SK-N-SH (cell line): ENCODE measurements around the gene SPSB1. TPM values are rescaled to one million over a fixed set of nuclear protein-coding genes. Genes with fewer than 3 reads are reported as not detected.

ENCODE experiments used
- CTCF ChIA-PET: fragments of 300-600, 350-600 bp; formaldehyde crosslinking; extraction: SDS; loops from one replicate; lab custom pipeline; 2021; lab: Yijun Ruan, JAX
- POLR2A ChIA-PET: fragments of 350-600 bp; sonication (Branson Sonifier 250); formaldehyde crosslinking; extraction: SDS; loops from one replicate; lab custom pipeline; 2020; ENCODE audit warnings: antibody characterized with exemption, inconsistent platforms; lab: Yijun Ruan, JAX
- DNase-seq: peaks from one replicate; pipeline ENCODE4 v3.0.0; 2012
- H2AFZ ChIP-seq: fragments of 200-600 bp; sonication (generic); 2 replicates; pipeline ENCODE4 v1.8.1; 2016; ENCODE audit warnings: antibody characterized with exemption, mild to moderate bottlenecking, low read depth
- H3F3A ChIP-seq: fragments of 200-600 bp; sonication (generic); replicated peaks from 2 replicates; pipeline ENCODE3; 2016; ENCODE audit warnings: antibody characterized with exemption, mild to moderate bottlenecking; ENCODE audit not compliant: insufficient read depth
- H3K27ac ChIP-seq, 2 experiments: fragments of 200-500 bp in 1 of 2; fragments of 200-600 bp in 1 of 2; sonication (Bioruptor generic) in 1 of 2; sonication (generic), shearing (Covaris generic) in 1 of 2; 2 replicates each; pipeline versions ENCODE4 v1.5.1 to v1.6.1; 2014 to 2016; ENCODE audit warnings: low read depth in 2 of 2, inconsistent platforms in 1 of 2, low read length in 1 of 2, mild to moderate bottlenecking in 1 of 2, mixed read lengths in 1 of 2
- H3K27me3 ChIP-seq: fragments of 200-600 bp; sonication (generic), shearing (Covaris generic); 2 replicates; pipeline ENCODE4 v1.6.1; 2016; ENCODE audit warnings: mixed run types; ENCODE audit not compliant: insufficient read depth
- H3K36me3 ChIP-seq, 2 experiments: fragments of 200-500 bp in 1 of 2; fragments of 200-600 bp in 1 of 2; sonication (Bioruptor generic) in 1 of 2; sonication (generic) in 1 of 2; replicated peaks in 1 of 2; 2 replicates each; pipeline versions ENCODE3 to v1.5.1; 2014 to 2016; ENCODE audit warnings: low read length in 1 of 2, mild to moderate bottlenecking in 1 of 2; ENCODE audit not compliant: insufficient read depth in 2 of 2, control insufficient read depth in 1 of 2
- H3K4me1 ChIP-seq, 2 experiments: fragments of 200-500 bp in 1 of 2; fragments of 200-600 bp in 1 of 2; sonication (Bioruptor generic) in 1 of 2; sonication (generic), shearing (Covaris generic) in 1 of 2; 2 replicates each; pipeline versions ENCODE4 v1.5.1 to v1.6.1; 2014 to 2016; ENCODE audit warnings: low read depth in 1 of 2, low read length in 1 of 2, mixed run types in 1 of 2; ENCODE audit not compliant: insufficient read depth in 2 of 2, control insufficient read depth in 1 of 2
- H3K4me2 ChIP-seq: fragments of 200-600 bp; sonication (generic), shearing (Covaris generic); 2 replicates; pipeline ENCODE4 v1.6.1; 2017; ENCODE audit warnings: mixed run types
- H3K4me3 ChIP-seq, 2 experiments: fragments of 200-500 bp in 1 of 2; fragments of 200-600 bp in 1 of 2; sonication (Bioruptor generic) in 1 of 2; sonication (generic), shearing (Covaris generic) in 1 of 2; 2 replicates each; pipeline versions ENCODE4 v1.5.1 to v1.8.1; 2014 to 2016; ENCODE audit warnings: low read depth in 2 of 2, inconsistent platforms in 1 of 2, low read length in 1 of 2, mild to moderate bottlenecking in 1 of 2, mixed read lengths in 1 of 2, moderate library complexity in 1 of 2
- H3K79me2 ChIP-seq: fragments of 200-600 bp; sonication (generic); 2 replicates; pipeline ENCODE4 v1.8.1; 2017; ENCODE audit warnings: mild to moderate bottlenecking; ENCODE audit not compliant: insufficient read depth
- H3K9ac ChIP-seq: fragments of 200-600 bp; sonication (generic); 2 replicates; pipeline ENCODE4 v1.6.1; 2017; ENCODE audit warnings: mixed run types
- H3K9me2 ChIP-seq: fragments of 200-600 bp; sonication (generic); 2 replicates; pipeline ENCODE4 v1.6.1; 2017; ENCODE audit warnings: mixed run types
- H3K9me3 ChIP-seq: fragments of 200-600 bp; sonication (generic); 2 replicates; pipeline ENCODE4 v1.6.1; 2017; ENCODE audit warnings: mixed run types, mild to moderate bottlenecking, moderate library complexity
- H4K20me1 ChIP-seq: fragments of 200-600 bp; sonication (generic); 2 replicates; pipeline ENCODE4 v1.6.1; 2017; ENCODE audit warnings: mild to moderate bottlenecking, mixed run types; ENCODE audit not compliant: insufficient read depth
- EZH2phosphoT487 ChIP-seq: fragments of 200-600 bp; sonication (generic); IDR thresholded peaks from 2 replicates; pipeline ENCODE4 v1.6.1; 2017; ENCODE audit warnings: low read depth, mixed run types, mild to moderate bottlenecking, antibody characterized with exemption, moderate library complexity, borderline replicate concordance
- FOSL2 ChIP-seq: IDR thresholded peaks from 2 replicates; pipeline ENCODE4 v1.4.0; 2012; ENCODE audit warnings: low read depth, mild to moderate bottlenecking, moderate library complexity, borderline replicate concordance
- GATA2 ChIP-seq: sonication (generic); formaldehyde crosslinking; IDR thresholded peaks from 2 replicates; pipeline ENCODE4 v1.5.0; 2020; ENCODE audit warnings: mild to moderate bottlenecking, missing genetic modification reagents
- RFX5 ChIP-seq: IDR thresholded peaks from 2 replicates; pipeline ENCODE4 v1.6.1; 2012; ENCODE audit warnings: mild to moderate bottlenecking, improper control_type of control experiment, low read length
- TAF1 ChIP-seq: IDR thresholded peaks from 2 replicates; pipeline ENCODE4 v1.6.1; 2012; ENCODE audit warnings: low read depth, mild to moderate bottlenecking, low read length, moderate library complexity, borderline replicate concordance
- USF1 ChIP-seq: IDR thresholded peaks from 2 replicates; pipeline ENCODE4 v1.4.0; 2012; ENCODE audit warnings: low read depth, borderline replicate concordance
- ZBTB33 ChIP-seq: IDR thresholded peaks from 2 replicates; pipeline ENCODE4 v1.4.0; 2012; ENCODE audit warnings: low read depth, borderline replicate concordance
- WGBS: methylation state at CpG from one replicate; pipeline ENCODE4 v1.1.6; 2017; ENCODE audit warnings: low lambda C conversion rate; 5-methylcytosine and 5-hydroxymethylcytosine counted together
- polyA plus RNA-seq, 3 experiments: library from polyadenylated mRNA; depleted of rRNA; stranded (reverse); fragments of >200 nt; gene quantifications; 2 replicates each; pipeline ENCODE4 v1.2.3, GENCODE V29; 2012
- TF ChIP-seq, protein P1 (sequence below): IDR thresholded peaks from 2 replicates; pipeline ENCODE4 v1.4.0; 2012; ENCODE audit warnings: low read depth

The SPSB1 gene
- polyA plus RNA-seq, 1 of the 3 experiments (the other 2 are of a cell fraction): 9.2 TPM

DNA sequence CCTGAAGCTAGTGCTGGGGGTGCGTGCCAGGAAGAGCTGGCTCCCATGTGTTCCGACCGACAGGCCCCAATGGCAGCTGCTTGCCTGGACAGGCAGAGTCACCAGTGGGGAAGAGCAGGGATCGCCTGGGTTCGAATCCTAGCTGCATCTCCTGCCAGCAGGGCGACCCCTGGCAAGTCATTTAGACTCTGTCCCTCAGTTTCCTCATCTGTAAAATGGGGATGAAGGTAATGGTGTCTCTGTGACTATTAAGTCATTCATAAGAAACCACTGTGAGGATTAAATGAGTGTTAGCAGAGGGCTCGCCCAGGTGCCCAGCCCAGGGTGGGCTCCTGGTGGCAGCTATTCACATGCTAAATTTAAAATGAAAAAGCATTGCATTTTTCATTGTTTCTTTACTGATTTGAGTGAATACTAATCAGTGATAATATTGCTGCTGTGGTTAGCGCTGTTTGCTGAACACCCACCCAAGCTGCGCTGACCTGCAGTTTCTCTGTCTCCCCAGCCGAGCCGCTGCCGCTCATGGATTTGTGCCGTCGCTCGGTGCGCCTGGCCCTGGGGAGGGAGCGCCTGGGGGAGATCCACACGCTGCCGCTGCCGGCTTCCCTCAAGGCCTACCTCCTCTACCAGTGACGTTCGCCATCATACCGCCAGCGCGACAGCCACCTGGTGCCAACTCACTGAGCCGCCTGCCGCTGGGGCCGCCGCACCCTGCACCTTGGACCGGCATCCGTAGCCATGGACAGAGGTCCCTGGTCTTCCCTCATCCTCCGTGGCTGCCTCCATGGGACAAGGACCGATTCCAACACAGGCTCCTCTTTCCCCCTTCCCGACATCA lies 74.5 kb downstream of the SPSB1 start:
- Histone ChIP-seq H3K9ac (no peak overlapping the region), H3K36me3 (no peaks in the 10 kb centered on the region), H3K79me2 (no peaks in the 10 kb centered on the region), H3K4me1 (peaks cover 0 to 13% of the 10 kb centered on the region in 2 experiments; a peak in 1 of 4 replicates), H3K4me2 (no peak overlapping the region), H3F3A (no peaks in the 10 kb centered on the region), H2AFZ (no peak overlapping the region), H3K27me3 (no peaks in the 10 kb centered on the region), H4K20me1 (no peaks in the 10 kb centered on the region), H3K9me2 (no peaks in the 10 kb centered on the region), H3K27ac (no peak overlapping the region), H3K9me3 (no peaks in the 10 kb centered on the region), H3K4me3 (no peak overlapping the region)
- TF ChIP-seq EZH2phosphoT487 (no peak), USF1 (no peak), FOSL2 (no peak), GATA2 (CRISPR knock-in tag) (no peak)
- TF ChIP-seq, protein P1, sequence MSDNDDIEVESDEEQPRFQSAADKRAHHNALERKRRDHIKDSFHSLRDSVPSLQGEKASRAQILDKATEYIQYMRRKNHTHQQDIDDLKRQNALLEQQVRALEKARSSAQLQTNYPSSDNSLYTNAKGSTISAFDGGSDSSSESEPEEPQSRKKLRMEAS: no peak
- ChIA-PET CTCF (no interaction called here), POLR2A (no interaction called here)
- whole genome bisulfite sequencing: 94% methylated on average over 12 of the region's 34 CpGs
- no peak for DNase-seq

GRCh38 chr1:9367806-9368205 lies 75.1 kb downstream of the SPSB1 start:
- H4K20me1 ChIP-seq: no peaks in the 10 kb centered on the region
- no peak overlapping the region for H2AFZ ChIP-seq
- CTCF ChIA-PET: no interaction called here
- TF ChIP-seq RFX5: no peak
- no peak for TF ChIP-seq TAF1
- no peak for TF ChIP-seq EZH2phosphoT487
- no peak for TF ChIP-seq ZBTB33
- TF ChIP-seq, all 33 proteins: peak for 0
- Histone ChIP-seq H3K9ac (no peak overlapping the region), H3K4me2 (no peak overlapping the region), H3K27me3 (no peaks in the 10 kb centered on the region), H3K4me1 (peaks cover 0 to 15% of the 10 kb centered on the region in 2 experiments; a peak in 1 of 4 replicates), H3K36me3 (no peaks in the 10 kb centered on the region), H3K9me2 (no peaks in the 10 kb centered on the region), H3K79me2 (no peaks in the 10 kb centered on the region), H3K27ac (no peak overlapping the region), H3K4me3 (no peak overlapping the region), H3F3A (no peaks in the 10 kb centered on the region), H3K9me3 (no peaks in the 10 kb centered on the region)
- WGBS: 88% methylated on average over 5 of the region's 9 CpGs
- POLR2A ChIA-PET: no interaction called here
- no peak for DNase-seq
